SH-SY5Y (cell line): ENCODE data around the gene ZBTB20.

ENCODE experiments used
- GATA2 ChIP-seq: IDR thresholded peaks from 2 replicates; pipeline ENCODE4 v1.6.1; 2011; ENCODE audit warnings: mild to moderate bottlenecking, low read depth, low read length
- GATA3 ChIP-seq: IDR thresholded peaks from 2 replicates; pipeline ENCODE4 v1.6.1; 2011; ENCODE audit warnings: low read depth, mild to moderate bottlenecking, low read length, moderate library complexity

- TF ChIP-seq GATA2 (no peak), GATA3 (no peak)
Observed at GRCh38 chr3:115086344-115086743, 60.7 kb downstream of the ZBTB20 start.
